GM06990 (cell line): Measurements from ENCODE around the gene F13A1.
A peak's percentile ranks its signal among the peaks of the same experiment; 100 is the strongest.

Experiments
- DNase-seq: peaks from one replicate; pipeline ENCODE4 v3.0.0-alpha.2; 2011; ENCODE audit not compliant: insufficient read length; ENCODE audit errors: extremely low read depth
- H3K27me3 ChIP-seq: replicated peaks from 2 replicates; pipeline ENCODE4 v1.6.0; 2011; ENCODE audit warnings: low read length; ENCODE audit not compliant: control insufficient read depth, insufficient read depth
- H3K36me3 ChIP-seq: 2 replicates; pipeline ENCODE4 v1.5.1; 2011; ENCODE audit warnings: low read length; ENCODE audit not compliant: control insufficient read depth, insufficient read depth
- H3K4me3 ChIP-seq: replicated peaks from 2 replicates; pipeline ENCODE4 v1.5.1; 2011; ENCODE audit warnings: low read depth, mild to moderate bottlenecking, control low read depth, low read length
- CTCF ChIP-seq: IDR thresholded peaks from 2 replicates; pipeline ENCODE4 v1.5.1; 2011; ENCODE audit warnings: low read length, control low read depth, mild to moderate bottlenecking, inconsistent platforms; ENCODE audit not compliant: insufficient read depth, poor library complexity, severe bottlenecking

F13A1 gene

GRCh38 chr6:6121943-6122342 is 198.5 kb downstream of the F13A1 start:
- TF ChIP-seq CTCF = no peak
- Histone ChIP-seq H3K36me3 (no peaks in the 10 kb centered on the region), H3K4me3 (no peak overlapping the region), H3K27me3 (no peaks in the 10 kb centered on the region)
- DNase-seq = no peak

- Histone ChIP-seq H3K36me3 (no peaks in the 10 kb centered on the region), H3K4me3 (no peak overlapping the region), H3K27me3 (no peaks in the 10 kb centered on the region)
- no peak for DNase-seq
- TF ChIP-seq CTCF = peak; percentile 46
These were observed 214.9 kb downstream of the F13A1 start for GRCh38 chr6:6105472-6106036.
